K562 (cell line): ENCODE measurements around the gene CARD10. TPM values are rescaled to one million over a fixed set of nuclear protein-coding genes. Genes with fewer than 3 reads are reported as not detected.

Experiments
- AFF1 ChIP-seq, 2 experiments: fragments of 450-650 bp; IDR thresholded peaks; 2 replicates each; pipeline ENCODE4 v1.6.1; 2018; ENCODE audit warnings: mild to moderate bottlenecking in 2 of 2, low read depth in 1 of 2; ENCODE audit not compliant: partially characterized antibody in 2 of 2
- ATF7 ChIP-seq: fragments of 450-650 bp; IDR thresholded peaks from 2 replicates; pipeline ENCODE4 v1.7.1; 2014; ENCODE audit warnings: mild to moderate bottlenecking, moderate library complexity
- BCL6 ChIP-seq: fragments of 250-450 bp; sonication (Bioruptor Pico); IDR thresholded peaks from 2 replicates; pipeline ENCODE4 v1.4.0; 2020
- CXXC5 ChIP-seq: fragments of 250-450 bp; sonication (Bioruptor Pico); IDR thresholded peaks from 2 replicates; pipeline ENCODE4 v1.8.0; 2022; ENCODE audit warnings: inconsistent platforms, mild to moderate bottlenecking, moderate library complexity
- DACH1 ChIP-seq: fragments of 450-650 bp; IDR thresholded peaks from 2 replicates; pipeline ENCODE4 v1.6.1; 2018; ENCODE audit not compliant: partially characterized antibody
- E2F1 ChIP-seq: sonication (generic); formaldehyde crosslinking; IDR thresholded peaks from 2 replicates; pipeline ENCODE4 v1.8.1; 2023; ENCODE audit warnings: mild to moderate bottlenecking, missing genetic modification reagents, moderate library complexity
- PRDM10 ChIP-seq: fragments of 450-650 bp; IDR thresholded peaks from 2 replicates; pipeline ENCODE4 v1.6.1; 2018; ENCODE audit not compliant: partially characterized antibody
- PRPF4 ChIP-seq: fragments of 200-400 bp; formaldehyde crosslinking; IDR thresholded peaks from one replicate; pipeline ENCODE4 v1.6.1; 2017; ENCODE audit warnings: low read length, low read depth, mild to moderate bottlenecking; ENCODE audit not compliant: insufficient read depth, poor library complexity, severe bottlenecking
- STAT5A ChIP-seq: IDR thresholded peaks from 2 replicates; pipeline ENCODE4 v1.6.1; 2012; ENCODE audit warnings: low read length, inconsistent platforms, borderline replicate concordance
- STAT5B ChIP-seq: fragments of 250-450 bp; sonication (Bioruptor Pico); IDR thresholded peaks from 2 replicates; pipeline ENCODE4 v1.8.0; 2021; ENCODE audit warnings: mild to moderate bottlenecking, inconsistent platforms
- TFAP4 ChIP-seq: sonication (generic); formaldehyde crosslinking; IDR thresholded peaks from 2 replicates; pipeline ENCODE4 v1.8.0; 2022; ENCODE audit warnings: missing genetic modification reagents, mild to moderate bottlenecking, moderate library complexity, borderline replicate concordance
- ZHX1 ChIP-seq: fragments of 150-350 bp; conservative IDR thresholded peaks from 2 replicates; pipeline ENCODE4 v1.6.1; 2014; ENCODE audit warnings: low read length
- ZNF121 ChIP-seq: sonication (generic); formaldehyde crosslinking; conservative IDR thresholded peaks from 2 replicates; pipeline ENCODE4 v1.8.0; 2022; ENCODE audit warnings: missing genetic modification reagents
- ZNF830 ChIP-seq: fragments of 250-450 bp; sonication (Bioruptor Pico); IDR thresholded peaks from 2 replicates; pipeline ENCODE4 v1.5.0; 2021; ENCODE audit warnings: mild to moderate bottlenecking
- polyA plus RNA-seq, 8 experiments: library from polyadenylated mRNA; depleted of rRNA in 4 of 8; stranded (reverse) in 5 of 8; unstranded in 3 of 8; fragments of >200 nt; fragmentation: Nextera tagmentation in 2 of 8; fragmentation: Illumina TruSeq in 1 of 8; extraction: Ambion mirVana in 2 of 8; extraction: Trizol in 1 of 8; gene quantifications; 2 replicates each; pipeline versions ENCODE4 v1.2.1 to v1.2.3, GENCODE V29; 2011 to 2014; ENCODE audit warnings: inconsistent platforms in 1 of 8, missing spikeins in 1 of 8
- total RNA-seq, 7 experiments: library from RNA; depleted of rRNA in 6 of 7; stranded (reverse); fragments of >200 nt in 6 of 7; fragmentation: Illumina TruSeq in 2 of 7; extraction: Trizol in 2 of 7; gene quantifications; 2 replicates each; pipeline versions ENCODE4 v1.2.1 to v1.2.3, GENCODE V29; 2011 to 2021; ENCODE audit warnings: low replicate concordance in 1 of 7

CARD10 gene
- total and polyA plus RNA-seq, 9 of the 15 experiments (the other 6 are each of a cell fraction or from before 2014, with no cell fraction given): 0.13 to 5.8 (median 1.6) TPM

- TF ChIP-seq BCL6 (CRISPR knock-in tag): no peak
- no peak for TF ChIP-seq AFF1 (IDR thresholded peaks at IDR 0.05; ENCODE audit: low read depth in 1 of 2, partially characterized antibody in 2 of 2)
- TF ChIP-seq E2F1 (CRISPR knock-in tag): no peak
- TF ChIP-seq DACH1: no peak
- no peak for TF ChIP-seq CXXC5
- TF ChIP-seq ZHX1: no peak
- TF ChIP-seq ZNF830 (CRISPR knock-in tag): no peak
- TF ChIP-seq ATF7: peak; percentile 31; the same call in 1 of the 2 replicates
- peak; percentile 70; the same call in 1 of the 2 replicates for TF ChIP-seq TFAP4 (CRISPR knock-in tag)
- no peak for TF ChIP-seq STAT5A
- peak; percentile 22 for TF ChIP-seq PRDM10
- no peak for TF ChIP-seq ZNF121 (CRISPR knock-in tag)
- TF ChIP-seq STAT5B (CRISPR knock-in tag): no peak
- no peak for TF ChIP-seq PRPF4
Measured at GRCh38 chr22:37538590-37539357, 19.6 kb upstream of the CARD10 start (continued).
